Adrenal gland (tissue), 5 donors: ENCODE results near the gene IMMP1L.

Source experiments
- POLR2A ChIP-seq, 2 donors: fragments of 450-650 bp; IDR thresholded peaks; one replicate each; pipeline ENCODE4 v1.6.1; 2017; ENCODE audit warnings: antibody characterized with exemption in 2 of 2, mild to moderate bottlenecking in 2 of 2, moderate library complexity in 1 of 2
- TF ChIP-seq, protein P1 (sequence below), 6 experiments: fragments of 450-650 bp in 4 of 6; fragments of 200-600 bp in 2 of 6; sonication (generic) in 1 of 6; IDR thresholded peaks; 1 replicate in 5 of 6; 2 replicates in 1 of 6; pipeline versions ENCODE4 v1.5.1 to v1.8.0; 2016 to 2021; ENCODE audit warnings: antibody characterized with exemption in 6 of 6, mild to moderate bottlenecking in 2 of 6, moderate library complexity in 1 of 6
- donor health status: DM: no; HTN: no; CAD: no.

DNA sequence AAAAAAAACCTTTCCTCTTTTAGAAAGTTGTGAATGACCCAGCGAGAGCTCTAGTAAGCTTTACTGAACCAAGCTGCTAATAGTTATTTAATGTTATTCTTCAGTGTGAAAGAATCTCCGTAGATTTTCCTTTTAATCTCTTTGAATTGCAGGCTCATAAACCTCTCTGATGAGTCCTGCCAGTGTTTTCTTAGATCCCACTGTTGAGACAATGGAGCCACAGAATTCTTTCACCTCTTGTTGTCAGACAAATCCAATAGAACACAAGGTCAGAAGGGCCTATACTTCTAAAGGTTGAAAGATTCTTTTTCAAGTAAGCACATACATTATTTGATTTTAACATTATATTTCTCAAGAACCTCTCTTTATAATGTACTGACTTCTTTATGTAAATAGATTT lies 87.6 kb downstream of the IMMP1L start:
- TF ChIP-seq, protein P1, sequence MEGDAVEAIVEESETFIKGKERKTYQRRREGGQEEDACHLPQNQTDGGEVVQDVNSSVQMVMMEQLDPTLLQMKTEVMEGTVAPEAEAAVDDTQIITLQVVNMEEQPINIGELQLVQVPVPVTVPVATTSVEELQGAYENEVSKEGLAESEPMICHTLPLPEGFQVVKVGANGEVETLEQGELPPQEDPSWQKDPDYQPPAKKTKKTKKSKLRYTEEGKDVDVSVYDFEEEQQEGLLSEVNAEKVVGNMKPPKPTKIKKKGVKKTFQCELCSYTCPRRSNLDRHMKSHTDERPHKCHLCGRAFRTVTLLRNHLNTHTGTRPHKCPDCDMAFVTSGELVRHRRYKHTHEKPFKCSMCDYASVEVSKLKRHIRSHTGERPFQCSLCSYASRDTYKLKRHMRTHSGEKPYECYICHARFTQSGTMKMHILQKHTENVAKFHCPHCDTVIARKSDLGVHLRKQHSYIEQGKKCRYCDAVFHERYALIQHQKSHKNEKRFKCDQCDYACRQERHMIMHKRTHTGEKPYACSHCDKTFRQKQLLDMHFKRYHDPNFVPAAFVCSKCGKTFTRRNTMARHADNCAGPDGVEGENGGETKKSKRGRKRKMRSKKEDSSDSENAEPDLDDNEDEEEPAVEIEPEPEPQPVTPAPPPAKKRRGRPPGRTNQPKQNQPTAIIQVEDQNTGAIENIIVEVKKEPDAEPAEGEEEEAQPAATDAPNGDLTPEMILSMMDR (IDR thresholded peaks at IDR 0.05), result no peak
- no peak for TF ChIP-seq POLR2A (IDR thresholded peaks at IDR 0.05)
